Nephron progenitor cell (in vitro differentiated cells): Measurements from ENCODE around the gene SWSAP1.
"Not testable (repeated sequence)": the region's sequence is repeated elsewhere in the genome, so short reads cannot be mapped to it uniquely, and the experiment has no call there.

ENCODE experiments used
- DNase-seq: peaks from one replicate; pipeline ENCODE4 v3.0.0; 2021
- H3K27ac Mint-ChIP-seq: 2 replicates; pipeline ENCODE4 v1.8.0; 2021; ENCODE audit warnings: mild to moderate bottlenecking, moderate library complexity, mixed read lengths
- H3K27me3 Mint-ChIP-seq: 2 replicates; pipeline ENCODE4 v1.8.0; 2021; ENCODE audit warnings: mild to moderate bottlenecking, low read depth, mixed read lengths; ENCODE audit not compliant: poor library complexity
- H3K36me3 Mint-ChIP-seq: 2 replicates; pipeline ENCODE4 v1.8.0; 2021; ENCODE audit warnings: low read depth, mixed read lengths
- H3K4me1 Mint-ChIP-seq: 2 replicates; pipeline ENCODE4 v1.8.0; 2021; ENCODE audit warnings: mixed read lengths
- H3K4me3 Mint-ChIP-seq: 2 replicates; pipeline ENCODE4 v1.8.0; 2021; ENCODE audit warnings: mild to moderate bottlenecking, moderate library complexity, mixed read lengths
- H3K9me3 Mint-ChIP-seq: 2 replicates; pipeline ENCODE4 v1.8.0; 2021; ENCODE audit warnings: mild to moderate bottlenecking, moderate library complexity, mixed read lengths
- TF ChIP-seq, protein P1 (sequence below): fragments of 200-600 bp; sonication (generic); IDR thresholded peaks from 2 replicates; pipeline ENCODE4 v1.5.0; 2021; ENCODE audit warnings: antibody characterized with exemption

Gene SWSAP1

DNA sequence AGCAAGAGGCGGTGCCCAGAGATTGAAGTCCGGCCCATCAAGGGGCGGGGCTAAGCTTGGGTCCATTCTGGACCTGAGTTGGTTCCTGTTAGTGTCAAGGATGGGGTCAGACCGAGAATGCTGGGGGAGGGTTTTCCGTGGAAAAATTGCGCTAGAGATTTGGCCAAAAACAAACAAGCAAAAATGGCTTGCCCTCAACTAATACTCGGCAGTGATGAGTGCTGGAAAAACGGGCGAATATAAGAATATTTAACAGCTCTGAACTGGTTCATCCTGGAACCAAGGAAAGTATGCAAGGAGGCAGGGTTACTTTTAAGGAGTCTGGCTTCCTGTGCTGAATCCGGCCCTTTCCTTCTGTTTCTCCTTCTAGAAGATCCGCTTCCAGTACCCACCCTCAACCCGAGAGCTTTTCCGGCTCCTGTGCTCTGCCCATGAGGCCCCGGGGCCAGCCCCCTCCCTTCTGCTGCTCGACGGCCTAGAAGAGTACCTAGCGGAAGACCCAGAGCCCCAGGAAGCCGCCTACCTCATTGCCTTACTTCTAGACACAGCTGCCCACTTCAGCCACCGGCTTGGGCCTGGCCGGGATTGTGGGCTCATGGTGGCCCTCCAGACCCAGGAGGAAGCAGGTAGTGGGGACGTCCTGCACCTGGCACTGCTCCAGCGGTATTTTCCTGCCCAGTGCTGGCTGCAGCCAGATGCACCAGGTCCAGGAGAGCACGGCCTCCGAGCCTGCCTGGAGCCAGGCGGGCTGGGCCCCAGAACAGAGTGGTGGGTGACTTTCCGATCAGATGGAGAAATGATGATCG is 880 bp downstream of the SWSAP1 start:
- TF ChIP-seq, protein P1, sequence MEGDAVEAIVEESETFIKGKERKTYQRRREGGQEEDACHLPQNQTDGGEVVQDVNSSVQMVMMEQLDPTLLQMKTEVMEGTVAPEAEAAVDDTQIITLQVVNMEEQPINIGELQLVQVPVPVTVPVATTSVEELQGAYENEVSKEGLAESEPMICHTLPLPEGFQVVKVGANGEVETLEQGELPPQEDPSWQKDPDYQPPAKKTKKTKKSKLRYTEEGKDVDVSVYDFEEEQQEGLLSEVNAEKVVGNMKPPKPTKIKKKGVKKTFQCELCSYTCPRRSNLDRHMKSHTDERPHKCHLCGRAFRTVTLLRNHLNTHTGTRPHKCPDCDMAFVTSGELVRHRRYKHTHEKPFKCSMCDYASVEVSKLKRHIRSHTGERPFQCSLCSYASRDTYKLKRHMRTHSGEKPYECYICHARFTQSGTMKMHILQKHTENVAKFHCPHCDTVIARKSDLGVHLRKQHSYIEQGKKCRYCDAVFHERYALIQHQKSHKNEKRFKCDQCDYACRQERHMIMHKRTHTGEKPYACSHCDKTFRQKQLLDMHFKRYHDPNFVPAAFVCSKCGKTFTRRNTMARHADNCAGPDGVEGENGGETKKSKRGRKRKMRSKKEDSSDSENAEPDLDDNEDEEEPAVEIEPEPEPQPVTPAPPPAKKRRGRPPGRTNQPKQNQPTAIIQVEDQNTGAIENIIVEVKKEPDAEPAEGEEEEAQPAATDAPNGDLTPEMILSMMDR: no peak
- peaks cover 5% of the 10 kb centered on the region for H3K36me3 Mint-ChIP-seq
- H3K4me1 Mint-ChIP-seq: peaks cover 18% of the 10 kb centered on the region
- DNase-seq: peak; percentile 40
- H3K4me3 Mint-ChIP-seq: no peak overlapping the region
- H3K9me3 Mint-ChIP-seq: no peaks in the 10 kb centered on the region
- peaks cover 7% of the 10 kb centered on the region for H3K27me3 Mint-ChIP-seq
- peak overlapping the region; percentile 85 for H3K27ac Mint-ChIP-seq

GRCh38 chr19:11377237-11377636 is 2.8 kb downstream of the SWSAP1 start:
- H3K27me3 Mint-ChIP-seq: peaks cover 15% of the 10 kb centered on the region
- peaks cover 5% of the 10 kb centered on the region for H3K36me3 Mint-ChIP-seq
- H3K4me1 Mint-ChIP-seq: peaks cover 33% of the 10 kb centered on the region
- H3K4me3 Mint-ChIP-seq: no peak overlapping the region
- no peak overlapping the region for H3K27ac Mint-ChIP-seq
- TF ChIP-seq, protein P1: no peak
- no peaks in the 10 kb centered on the region for H3K9me3 Mint-ChIP-seq
- no peak for DNase-seq

GRCh38 chr19:11377756-11378155 is 3.3 kb downstream of the SWSAP1 start:
- no peaks in the 10 kb centered on the region for H3K9me3 Mint-ChIP-seq
- peaks cover 5% of the 10 kb centered on the region for H3K36me3 Mint-ChIP-seq
- no peak for DNase-seq
- no peak overlapping the region for H3K4me3 Mint-ChIP-seq
- peaks cover 20% of the 10 kb centered on the region for H3K27me3 Mint-ChIP-seq
- TF ChIP-seq, protein P1: no peak
- H3K27ac Mint-ChIP-seq: no peak overlapping the region
- peaks cover 35% of the 10 kb centered on the region for H3K4me1 Mint-ChIP-seq

- TF ChIP-seq, protein P1: peak; percentile 76
- Mint-ChIP-seq H3K4me3 (no peak overlapping the region), H3K27me3 (peaks cover 27% of the 10 kb centered on the region), H3K27ac (no peak overlapping the region), H3K36me3 (peaks cover 5% of the 10 kb centered on the region), H3K4me1 (peaks cover 38% of the 10 kb centered on the region), H3K9me3 (no peaks in the 10 kb centered on the region)
- DNase-seq: peak; percentile 80
Measured at GRCh38 chr19:11378319-11379189, 4.1 kb downstream of the SWSAP1 start.

GRCh38 chr19:11379269-11379845 is 4.9 kb downstream of the SWSAP1 start:
- peaks cover 35% of the 10 kb centered on the region for H3K27me3 Mint-ChIP-seq
- not testable (repeated sequence) for H3K9me3 Mint-ChIP-seq, H3K27ac Mint-ChIP-seq

GRCh38 chr19:11379857-11380350 is 5.4 kb downstream of the SWSAP1 start:
- peaks cover 43% of the 10 kb centered on the region for H3K4me1 Mint-ChIP-seq
- no peak for DNase-seq
- TF ChIP-seq, protein P1: no peak
- peaks cover 39% of the 10 kb centered on the region for H3K27me3 Mint-ChIP-seq
- peak overlapping the region; percentile 87 for H3K4me3 Mint-ChIP-seq
- peaks cover 5% of the 10 kb centered on the region for H3K36me3 Mint-ChIP-seq
- H3K27ac Mint-ChIP-seq: no peak overlapping the region
- no peaks in the 10 kb centered on the region for H3K9me3 Mint-ChIP-seq

More at GRCh38 chr19:11379269-11379845, 4.9 kb downstream of the SWSAP1 start:
- not testable (repeated sequence) for H3K4me3 Mint-ChIP-seq, H3K36me3 Mint-ChIP-seq, DNase-seq
- H3K4me1 Mint-ChIP-seq: peaks cover 38% of the 10 kb centered on the region
